ENCODE results near the gene KRTAP9-7.

GRCh38 chr17:41264599-41264998 is 10.9 kb upstream of the KRTAP9-7 start:
- TF ChIP-seq CTCF (IDR thresholded peaks at IDR 0.05) (no peak), POLR2A (IDR thresholded peaks at IDR 0.05) (no peak), EP300 (IDR thresholded peaks at IDR 0.05) (no peak)

Data from suprapubic skin (tissue), 3 donors.